Choroid plexus epithelial cell (primary cell): Measurements from ENCODE around the gene PLCG2.
"Not testable (repeated sequence)": the region's sequence is repeated elsewhere in the genome, so short reads cannot be mapped to it uniquely, and the experiment has no call there.

Experiments used
- DNase-seq: peaks from one replicate; pipeline ENCODE4 v3.0.0-alpha.2; 2010; ENCODE audit warnings: low read depth
- H3K4me3 ChIP-seq: 2 replicates; pipeline ENCODE4 v1.5.1; 2011; ENCODE audit warnings: low read depth, mild to moderate bottlenecking, control low read depth, low read length, moderate library complexity
- TF ChIP-seq, protein P1 (sequence below): conservative IDR thresholded peaks from 2 replicates; pipeline ENCODE4 v1.5.1; 2011; ENCODE audit warnings: low read depth, mild to moderate bottlenecking, control low read depth, inconsistent platforms, low read length, moderate library complexity

The PLCG2 gene

DNA sequence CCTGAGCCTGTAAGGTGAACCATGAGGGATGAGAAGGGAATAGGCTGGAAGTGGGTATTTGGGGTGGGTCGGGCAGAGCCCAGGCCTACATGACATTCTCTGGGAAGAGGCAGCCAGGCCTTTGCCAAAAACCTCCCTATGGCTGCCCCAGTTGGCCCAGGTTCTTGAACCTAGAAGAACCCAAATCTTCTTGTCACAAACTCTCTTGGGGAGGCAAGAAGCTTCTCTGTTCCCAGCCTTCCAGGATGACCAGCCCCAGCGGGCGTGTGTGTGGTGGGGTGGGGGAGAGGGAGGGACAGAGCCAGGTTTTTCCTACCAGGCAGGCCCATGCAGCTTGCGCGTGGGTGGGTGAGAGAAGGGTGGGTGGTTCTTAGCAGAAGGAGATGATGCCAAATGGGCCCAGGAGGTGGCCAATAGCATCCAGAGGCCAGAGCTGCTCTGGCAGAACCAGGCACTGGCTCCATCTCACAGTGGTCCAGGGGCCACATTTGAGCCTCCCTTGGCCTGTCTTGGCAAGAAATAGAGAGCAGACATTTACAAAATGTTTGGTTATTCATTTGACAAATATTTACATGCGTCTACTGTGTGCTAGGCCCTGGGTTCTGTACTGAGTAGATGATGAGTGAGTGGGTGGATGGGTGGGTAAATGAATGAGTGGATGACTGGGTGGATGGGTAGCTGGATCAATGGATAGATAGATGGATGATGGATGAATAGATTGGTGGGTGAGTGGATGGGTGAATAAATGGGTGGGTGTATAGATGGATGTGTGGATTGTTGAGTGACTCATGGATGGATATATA is 44.3 kb upstream of the PLCG2 start:
- no peak for DNase-seq
- no peak overlapping the region for H3K4me3 ChIP-seq
- TF ChIP-seq, protein P1, sequence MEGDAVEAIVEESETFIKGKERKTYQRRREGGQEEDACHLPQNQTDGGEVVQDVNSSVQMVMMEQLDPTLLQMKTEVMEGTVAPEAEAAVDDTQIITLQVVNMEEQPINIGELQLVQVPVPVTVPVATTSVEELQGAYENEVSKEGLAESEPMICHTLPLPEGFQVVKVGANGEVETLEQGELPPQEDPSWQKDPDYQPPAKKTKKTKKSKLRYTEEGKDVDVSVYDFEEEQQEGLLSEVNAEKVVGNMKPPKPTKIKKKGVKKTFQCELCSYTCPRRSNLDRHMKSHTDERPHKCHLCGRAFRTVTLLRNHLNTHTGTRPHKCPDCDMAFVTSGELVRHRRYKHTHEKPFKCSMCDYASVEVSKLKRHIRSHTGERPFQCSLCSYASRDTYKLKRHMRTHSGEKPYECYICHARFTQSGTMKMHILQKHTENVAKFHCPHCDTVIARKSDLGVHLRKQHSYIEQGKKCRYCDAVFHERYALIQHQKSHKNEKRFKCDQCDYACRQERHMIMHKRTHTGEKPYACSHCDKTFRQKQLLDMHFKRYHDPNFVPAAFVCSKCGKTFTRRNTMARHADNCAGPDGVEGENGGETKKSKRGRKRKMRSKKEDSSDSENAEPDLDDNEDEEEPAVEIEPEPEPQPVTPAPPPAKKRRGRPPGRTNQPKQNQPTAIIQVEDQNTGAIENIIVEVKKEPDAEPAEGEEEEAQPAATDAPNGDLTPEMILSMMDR: no peak

DNA sequence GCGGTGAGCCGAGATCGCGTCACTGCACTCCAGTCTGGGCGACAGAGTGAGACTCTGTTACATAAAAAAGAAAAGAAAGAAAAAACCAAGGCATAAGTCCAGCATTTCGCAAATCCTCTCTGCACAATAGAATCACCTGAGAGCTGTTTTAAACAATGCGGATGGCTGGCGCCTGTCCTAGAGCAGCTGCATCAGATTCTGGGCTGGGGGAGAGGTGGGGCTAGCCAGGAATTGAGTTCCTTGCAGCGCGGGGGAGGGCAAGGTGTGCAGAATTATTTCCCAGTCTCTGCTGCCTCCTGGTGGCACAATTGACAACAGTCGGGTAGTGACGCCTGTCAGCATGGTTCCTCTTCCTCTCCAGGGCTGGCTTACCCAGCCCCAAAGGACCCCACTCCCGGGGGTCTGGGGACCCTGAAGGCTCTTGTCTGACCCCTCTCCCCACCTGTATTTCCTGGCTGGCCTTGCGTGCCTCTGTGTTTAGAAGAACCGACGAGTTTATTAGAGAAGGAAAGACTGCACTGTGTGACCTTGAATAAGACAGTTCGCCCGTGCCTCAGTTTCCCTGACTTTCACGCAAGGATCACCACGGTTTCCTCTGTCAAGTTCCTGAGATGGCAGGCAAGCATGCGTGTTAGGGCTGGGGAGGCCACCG is 41.1 kb upstream of the PLCG2 start:
- peak; percentile 79 for DNase-seq
- TF ChIP-seq, protein P1: peak; percentile 83
- peak overlapping the region; percentile 39 for H3K4me3 ChIP-seq

DNA sequence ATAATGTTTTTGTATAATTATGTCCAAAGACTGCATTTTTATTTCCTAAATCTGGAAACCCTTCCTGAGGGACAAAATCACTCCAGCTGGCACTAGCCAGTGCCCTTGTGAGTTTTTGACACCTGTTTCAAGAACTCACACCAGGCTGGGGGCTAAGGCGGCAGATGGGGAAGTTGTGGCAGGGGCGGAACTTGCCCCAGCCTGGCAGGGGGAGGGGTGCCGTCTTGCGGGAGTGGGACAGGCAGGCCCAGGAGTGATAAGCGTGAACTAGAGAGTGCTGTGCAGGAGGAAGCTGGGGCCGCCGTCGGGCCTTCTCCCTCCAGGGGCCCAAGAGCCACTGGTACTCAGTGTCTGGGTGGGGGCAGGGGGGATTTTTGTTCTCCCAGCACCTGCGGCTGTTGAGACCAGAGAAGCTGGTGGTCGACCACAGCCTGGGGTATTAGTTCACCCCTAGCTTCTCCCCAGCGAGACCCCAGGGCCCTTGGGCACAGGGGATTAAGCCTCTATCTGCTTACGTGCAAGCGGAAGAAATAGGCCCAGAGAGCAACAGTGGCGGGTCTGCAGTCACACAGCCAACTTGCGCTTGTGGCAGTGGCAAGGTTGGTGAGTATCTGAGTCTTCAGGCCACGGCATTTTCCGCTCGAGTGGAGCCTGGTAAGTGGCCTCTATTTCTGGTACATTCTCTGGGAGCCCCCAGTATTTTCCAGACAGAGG is 40.2 kb upstream of the PLCG2 start:
- TF ChIP-seq, protein P1: no peak
- no peak for DNase-seq
- H3K4me3 ChIP-seq: no peak overlapping the region

DNA sequence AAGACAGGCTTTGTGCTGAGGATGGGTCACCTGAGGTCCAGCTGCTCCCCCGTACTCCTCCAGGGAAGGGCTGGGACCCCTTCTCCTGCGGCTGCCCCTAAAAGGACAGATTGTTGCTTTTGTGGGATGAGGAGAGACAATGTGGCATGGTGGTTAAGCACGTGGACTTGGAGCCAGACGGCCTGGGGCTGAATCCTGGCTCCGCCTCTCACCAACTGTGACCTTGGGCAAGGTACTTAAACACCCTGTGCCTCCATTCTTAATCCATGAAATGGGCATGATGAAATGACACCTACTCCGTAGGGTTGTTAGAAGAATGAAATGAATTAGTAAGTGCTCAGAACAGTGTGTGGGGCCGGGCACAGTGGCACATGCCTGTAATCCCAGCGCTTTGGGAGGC is 39.6 kb upstream of the PLCG2 start:
- H3K4me3 ChIP-seq: no peak overlapping the region
- DNase-seq: no peak

DNA sequence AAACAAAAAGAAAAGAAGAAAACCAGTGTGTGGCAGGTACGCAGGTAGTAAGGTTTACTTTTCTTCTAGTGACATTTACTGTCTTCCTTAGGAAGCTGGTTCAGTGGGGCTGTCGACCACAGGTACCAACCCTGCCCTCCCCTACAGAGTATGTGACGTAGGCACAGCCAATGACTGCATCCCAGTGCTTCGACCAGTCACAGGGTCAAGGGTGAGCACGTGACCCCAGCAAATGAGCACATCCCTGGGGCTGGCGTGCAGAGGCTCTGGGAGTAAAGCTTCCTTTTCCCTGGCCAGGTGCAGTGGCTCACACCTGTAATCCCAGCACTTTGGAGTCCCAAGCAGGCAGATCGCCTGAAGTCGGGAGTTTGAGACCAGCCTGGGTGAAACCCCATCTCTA is 38.9 kb upstream of the PLCG2 start:
- no peak overlapping the region for H3K4me3 ChIP-seq
- no peak for DNase-seq
- TF ChIP-seq, protein P1: no peak

More for the DNA sequence above, 39.6 kb upstream of the PLCG2 start:
- TF ChIP-seq, protein P1: no peak

DNA sequence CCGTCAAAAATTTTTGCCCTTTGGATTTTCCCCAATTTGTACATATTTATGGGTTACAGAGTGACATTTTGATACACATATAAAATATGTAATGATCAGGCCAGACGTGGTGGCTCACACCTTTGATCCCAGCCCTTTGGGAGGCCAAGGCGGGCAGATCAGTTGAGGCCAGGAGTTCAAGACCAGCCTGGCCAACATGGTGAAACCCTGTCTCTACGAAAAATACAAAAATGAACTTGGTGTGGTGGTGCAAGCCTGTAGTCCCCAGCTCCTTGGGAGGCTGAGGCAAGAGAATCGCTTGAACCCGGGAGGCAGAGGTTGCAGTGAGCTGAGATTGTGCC is 37.7 kb upstream of the PLCG2 start:
- DNase-seq, H3K4me3 ChIP-seq: not testable (repeated sequence)

DNA sequence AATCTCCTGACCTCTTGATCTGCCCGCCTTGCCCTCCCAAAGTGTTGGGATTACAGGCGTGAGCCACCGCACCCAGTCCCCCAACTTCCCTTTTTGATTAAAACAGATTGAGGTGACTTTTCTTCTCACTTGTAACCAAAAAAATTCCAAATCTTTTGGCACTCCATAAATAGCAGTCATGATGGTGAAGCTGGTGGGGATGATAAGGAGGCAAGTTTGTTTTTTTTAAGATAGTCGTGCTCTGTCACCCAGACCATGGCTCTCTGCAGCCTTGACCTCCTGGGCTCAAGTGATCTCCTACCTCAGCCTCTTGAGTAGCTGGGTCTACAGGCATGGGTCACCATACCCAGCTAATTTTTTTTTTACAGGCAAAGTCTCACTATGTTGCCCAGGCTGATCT is 34.7 kb upstream of the PLCG2 start:
- TF ChIP-seq, protein P1: no peak
- no peak for DNase-seq
- H3K4me3 ChIP-seq: no peak overlapping the region
